ENCODE data around the gene CHMP6. TPM values are rescaled to one million over a fixed set of nuclear protein-coding genes. Genes with fewer than 3 reads are reported as not detected.

The CHMP6 gene
- total RNA-seq, 1 donor from 2014 or later, result 26.9 TPM

GRCh38 chr17:80949451-80950421, 41.9 kb upstream of the CHMP6 start:
- no peak for TF ChIP-seq CTCF (IDR thresholded peaks at IDR 0.05; ENCODE audit: unreplicated experiment)
- Mint-ChIP-seq H3K9me3 (peaks cover 8% of the 10 kb centered on the region), H3K4me1 (no peaks in the 10 kb centered on the region), H3K27ac (no peak overlapping the region), H3K4me3 (no peak overlapping the region), H3K27me3 (ENCODE audit: low read depth) (no peaks in the 10 kb centered on the region), H3K36me3 (peaks cover 27% of the 10 kb centered on the region)
- DNase-seq (ENCODE audit: low spot score in 2 of 2, unreplicated experiment in 2 of 2), result peak in 1 of 2 experiments; percentile 10

- TF ChIP-seq CTCF (IDR thresholded peaks at IDR 0.05; ENCODE audit: unreplicated experiment), result no peak
- no peak overlapping the region for H3K4me3 Mint-ChIP-seq
- no peaks in the 10 kb centered on the region for H3K4me1 Mint-ChIP-seq
- H3K36me3 Mint-ChIP-seq, result peaks cover 33% of the 10 kb centered on the region
- H3K27ac Mint-ChIP-seq, result no peak overlapping the region
- no peaks in the 10 kb centered on the region for H3K27me3 Mint-ChIP-seq (ENCODE audit: low read depth)
- H3K9me3 Mint-ChIP-seq, result peaks cover 14% of the 10 kb centered on the region
- peak in 1 of 2 experiments; percentile 8 for DNase-seq (ENCODE audit: low spot score in 2 of 2, unreplicated experiment in 2 of 2)
These were observed 41.0 kb upstream of the CHMP6 start for GRCh38 chr17:80950466-80951120.

GRCh38 chr17:80951121-80952090, 40.2 kb upstream of the CHMP6 start:
- no peak overlapping the region for H3K4me3 Mint-ChIP-seq
- H3K4me1 Mint-ChIP-seq, result no peaks in the 10 kb centered on the region
- H3K27me3 Mint-ChIP-seq (ENCODE audit: low read depth), result no peaks in the 10 kb centered on the region
- H3K9me3 Mint-ChIP-seq, result peaks cover 12% of the 10 kb centered on the region
- no peak overlapping the region for H3K27ac Mint-ChIP-seq
- H3K36me3 Mint-ChIP-seq, result peaks cover 25% of the 10 kb centered on the region
- TF ChIP-seq CTCF (IDR thresholded peaks at IDR 0.05; ENCODE audit: unreplicated experiment), result no peak
- peak in 1 of 2 experiments; percentile 14 for DNase-seq (ENCODE audit: low spot score in 2 of 2, unreplicated experiment in 2 of 2)

GRCh38 chr17:80952291-80952690, 39.4 kb upstream of the CHMP6 start:
- DNase-seq (ENCODE audit: low spot score in 2 of 2, unreplicated experiment in 2 of 2), result no peak
- Mint-ChIP-seq H3K27me3 (ENCODE audit: low read depth) (no peaks in the 10 kb centered on the region), H3K9me3 (peaks cover 6% of the 10 kb centered on the region), H3K4me1 (no peaks in the 10 kb centered on the region), H3K27ac (no peak overlapping the region), H3K36me3 (peaks cover 16% of the 10 kb centered on the region), H3K4me3 (no peak overlapping the region)
- no peak for TF ChIP-seq CTCF (IDR thresholded peaks at IDR 0.05; ENCODE audit: unreplicated experiment)
